ENCODE results near the gene FCHO1.
"Not testable (repeated sequence)": the region's sequence is repeated elsewhere in the genome, so short reads cannot be mapped to it uniquely, and the experiment has no call there.

FCHO1 gene

GRCh38 chr19:17764348-17764747, 13.1 kb downstream of the FCHO1 start:
- DNase-seq = no peak

DNA sequence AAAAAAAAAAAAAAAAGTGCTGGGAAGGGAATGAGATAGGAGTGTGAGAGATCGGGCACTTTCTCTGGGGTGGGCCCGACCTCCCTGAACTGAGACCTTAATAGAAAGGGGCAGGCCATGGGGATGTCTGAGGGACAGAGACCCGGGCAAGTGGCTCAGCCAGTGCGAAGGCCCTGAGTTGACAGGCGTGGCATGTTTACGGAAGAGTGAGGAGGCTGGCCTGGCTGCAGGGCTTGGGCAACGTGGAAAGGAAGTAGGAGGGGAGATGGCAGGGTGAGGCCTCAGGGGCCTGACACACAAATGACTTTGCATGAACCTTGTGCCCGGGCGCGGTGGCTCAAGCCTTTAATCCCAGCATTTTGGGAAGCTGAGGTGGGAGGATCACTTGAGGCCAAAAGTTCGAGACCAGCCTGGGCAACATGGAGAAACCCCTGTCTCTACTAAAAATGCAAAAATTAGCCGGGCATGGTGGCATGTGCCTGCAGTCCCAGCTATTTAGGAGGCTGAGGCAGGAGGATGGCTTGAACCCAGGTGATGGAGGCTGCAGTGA, 13.9 kb downstream of the FCHO1 start:
- DNase-seq = no peak

DNA sequence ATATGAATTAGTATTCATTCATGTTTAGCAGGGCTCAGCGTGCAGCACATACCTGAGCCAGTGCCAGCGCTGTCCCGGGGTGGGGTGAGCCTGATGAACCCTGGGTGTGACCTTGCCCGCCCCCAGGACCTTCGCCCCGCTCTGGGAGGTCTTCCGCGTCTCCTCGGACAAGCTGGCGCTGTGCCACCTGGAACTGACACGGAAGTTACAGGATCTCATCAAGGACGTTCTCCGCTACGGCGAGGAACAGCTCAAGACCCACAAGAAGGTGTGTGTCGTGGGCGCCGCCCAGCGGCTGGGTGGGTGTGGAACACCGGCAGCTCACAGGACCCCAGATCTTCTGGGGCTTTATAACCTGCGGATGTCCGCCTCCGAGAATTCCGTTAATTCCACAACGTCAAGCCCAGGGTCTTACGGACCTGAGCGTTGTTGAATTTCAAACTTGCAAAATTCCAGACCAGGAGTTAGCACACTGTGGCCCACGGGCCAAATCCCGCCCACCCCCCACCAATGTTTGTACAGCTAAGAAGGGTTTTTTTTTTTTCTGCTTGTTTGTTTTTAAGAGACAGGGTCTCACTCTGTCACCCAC, 15.4 kb downstream of the FCHO1 start:
- DNase-seq = no peak

DNA sequence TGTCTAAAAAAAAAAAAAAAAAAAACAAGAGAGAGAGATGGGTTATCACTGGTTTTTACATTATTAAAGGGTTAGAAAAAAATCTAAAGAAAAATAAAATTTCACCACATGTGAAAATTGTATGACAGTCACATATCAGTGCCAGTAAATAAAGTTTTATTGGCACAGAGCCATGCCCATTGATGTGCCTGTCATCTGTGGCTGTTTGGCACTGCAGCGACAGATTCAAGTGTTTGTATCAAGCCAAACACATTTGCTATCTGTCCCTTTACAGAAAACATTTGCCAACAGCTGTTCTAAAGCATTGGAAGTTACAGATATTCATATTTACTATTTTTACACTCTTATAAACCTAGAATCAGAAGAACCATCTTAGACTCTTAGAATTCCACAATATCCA, 16.3 kb downstream of the FCHO1 start:
- no peak for DNase-seq

DNA sequence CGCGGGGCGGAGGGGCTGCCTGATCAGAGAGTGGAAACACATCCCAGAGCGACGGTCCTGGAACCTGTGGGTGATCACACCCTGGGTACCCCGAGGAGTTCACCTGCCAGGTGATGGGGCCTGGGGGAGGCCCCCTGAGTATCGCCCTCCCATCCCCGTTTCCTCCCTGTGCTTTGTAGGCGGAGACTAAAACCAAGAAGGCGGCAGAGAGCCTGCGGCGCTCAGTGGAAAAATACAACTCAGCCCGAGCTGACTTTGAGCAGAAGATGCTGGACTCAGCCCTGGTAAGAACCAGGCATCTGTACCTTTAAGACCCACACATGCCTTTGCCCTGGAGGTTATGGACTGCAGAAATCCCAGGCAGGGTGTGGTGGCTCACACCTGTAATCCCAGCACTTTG, 19.3 kb downstream of the FCHO1 start:
- DNase-seq = no peak

- no peak for DNase-seq
Measured at GRCh38 chr19:17772172-17772571, 20.9 kb downstream of the FCHO1 start.

DNA sequence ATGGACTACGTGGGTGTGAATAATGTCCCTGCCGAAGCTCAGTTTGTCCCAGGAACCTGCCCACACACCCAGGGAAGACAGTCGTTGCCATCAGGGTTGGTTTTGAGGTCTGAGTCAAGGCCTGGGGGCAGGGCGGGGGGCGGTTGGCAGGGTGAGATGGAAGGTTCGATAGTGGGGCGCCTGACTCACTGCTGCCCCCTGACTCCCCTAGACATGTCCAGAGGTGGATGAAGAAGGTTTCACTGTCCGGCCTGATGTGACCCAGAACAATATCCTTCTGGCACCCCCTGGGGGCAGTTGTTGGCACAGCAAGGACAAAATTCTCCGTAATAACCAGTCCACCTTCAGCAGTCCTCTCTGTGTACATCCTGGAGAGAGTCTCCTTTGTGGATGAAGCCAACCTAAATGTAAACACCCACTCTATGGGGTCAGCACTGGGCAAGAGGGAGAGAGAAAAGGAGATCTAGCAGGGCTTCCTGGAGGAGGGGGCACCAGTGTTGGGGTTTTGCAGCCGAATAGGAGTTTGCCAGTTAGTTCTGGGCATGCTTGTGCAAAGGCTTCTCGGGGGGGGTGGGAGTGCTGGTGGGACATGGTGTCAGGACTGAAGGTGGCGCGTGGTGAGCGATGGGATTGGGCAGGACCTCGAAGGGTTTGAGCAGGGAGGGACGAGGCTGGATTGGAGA, 24.1 kb downstream of the FCHO1 start:
- peak; percentile 77 for DNase-seq

DNA sequence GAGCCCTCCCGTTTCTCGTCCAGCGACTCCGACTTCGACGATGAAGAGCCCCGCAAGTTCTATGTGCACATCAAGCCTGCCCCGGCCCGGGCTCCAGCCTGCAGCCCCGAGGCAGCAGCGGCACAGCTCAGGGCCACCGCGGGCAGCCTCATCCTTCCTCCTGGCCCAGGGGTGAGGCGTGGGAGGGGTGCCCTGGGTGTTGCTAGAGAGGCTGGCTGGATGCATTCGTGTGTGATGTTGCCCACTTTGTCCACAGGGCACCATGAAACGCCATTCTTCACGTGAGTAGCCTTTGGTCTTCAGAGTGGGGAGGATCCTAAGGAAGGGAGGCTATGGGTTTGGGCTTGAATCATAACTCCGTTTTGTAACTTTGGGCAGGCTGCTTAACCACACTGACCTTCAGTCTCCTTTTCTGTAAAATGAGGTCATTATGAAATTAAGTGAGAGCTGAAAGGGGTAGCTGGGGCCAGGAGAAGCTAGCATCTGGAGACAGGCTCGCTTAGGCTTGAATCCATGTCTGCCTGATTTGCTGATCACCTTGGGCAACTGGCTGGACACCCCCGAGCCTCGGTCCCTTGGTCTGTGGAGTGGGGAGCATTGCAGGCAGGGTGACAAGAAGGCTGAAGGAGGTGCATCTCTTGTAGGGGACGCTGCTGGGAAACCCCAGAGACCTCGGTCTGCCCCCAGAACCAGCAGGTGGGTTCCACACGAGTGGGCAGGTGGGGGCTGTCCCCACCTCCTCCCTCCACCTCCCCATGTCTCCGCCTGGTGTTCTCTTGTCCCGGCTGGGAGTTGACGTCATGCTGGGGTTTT, 24.9 kb downstream of the FCHO1 start:
- no peak for DNase-seq

GRCh38 chr19:17777840-17778239, 26.6 kb downstream of the FCHO1 start:
- not testable (repeated sequence) for DNase-seq

DNA sequence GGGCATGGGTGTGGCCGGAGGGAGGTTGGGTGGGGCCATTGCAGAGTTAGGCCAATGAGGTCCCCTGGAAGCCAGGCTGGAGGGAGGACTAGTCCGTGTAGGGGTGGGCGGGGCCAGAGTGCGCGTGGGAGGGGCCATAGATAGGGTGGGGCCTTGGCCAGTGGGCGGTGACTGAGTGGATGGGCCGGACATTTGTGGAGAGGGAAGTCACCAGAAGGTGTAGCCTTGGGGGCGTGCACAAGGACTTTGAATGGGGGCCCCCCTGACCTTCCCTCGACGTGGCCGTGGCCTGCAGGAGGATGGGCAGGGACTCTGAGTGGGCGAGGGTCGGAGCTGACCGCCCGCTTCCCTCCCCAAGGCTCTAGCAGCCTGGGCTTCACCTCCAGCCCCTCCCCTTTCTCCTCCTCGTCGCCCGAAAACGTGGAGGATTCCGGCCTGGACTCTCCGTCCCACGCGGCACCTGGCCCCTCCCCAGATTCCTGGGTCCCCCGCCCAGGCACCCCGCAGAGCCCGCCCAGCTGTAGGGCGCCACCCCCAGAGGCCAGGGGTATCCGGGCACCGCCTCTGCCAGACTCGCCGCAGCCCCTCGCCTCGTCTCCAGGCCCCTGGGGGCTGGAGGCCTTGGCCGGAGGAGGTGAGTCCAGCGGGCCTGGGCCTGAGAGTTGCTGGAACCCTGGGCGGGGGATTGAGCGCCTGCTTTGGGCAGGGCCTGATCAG, 27.1 kb downstream of the FCHO1 start:
- DNase-seq = no peak

- DNase-seq = no peak
Measured at GRCh38 chr19:17778968-17779929, 28.0 kb downstream of the FCHO1 start.

GRCh38 chr19:17780781-17781180, 29.5 kb downstream of the FCHO1 start:
- DNase-seq = no peak

GRCh38 chr19:17783721-17784120, 32.4 kb downstream of the FCHO1 start:
- not testable (repeated sequence) for DNase-seq

- peak; percentile 88 for DNase-seq
Measured at GRCh38 chr19:17784201-17785008, 33.1 kb downstream of the FCHO1 start.

- DNase-seq = no peak
Measured at GRCh38 chr19:17787274-17787913, 36.1 kb downstream of the FCHO1 start.

DNA sequence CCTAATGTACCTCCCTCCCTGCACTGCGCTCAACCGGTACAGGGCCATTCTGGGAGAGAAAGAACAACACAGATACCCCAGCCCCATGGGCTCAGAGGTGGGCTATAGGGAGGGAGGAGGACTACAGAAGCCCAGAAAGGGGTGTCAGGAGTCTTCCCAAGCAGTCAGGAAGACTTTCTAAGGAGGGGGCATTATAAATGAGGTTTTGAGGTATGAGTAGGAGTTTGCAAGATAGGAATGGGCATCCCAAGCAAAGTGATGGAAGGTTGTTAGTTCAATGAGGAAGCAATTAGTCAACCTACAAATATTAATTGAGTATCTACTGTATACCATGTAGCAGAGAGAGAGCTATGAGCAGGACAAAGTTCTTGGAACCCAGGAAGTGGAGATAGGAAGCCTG, 37.4 kb downstream of the FCHO1 start:
- no peak for DNase-seq

- DNase-seq = no peak
Measured at GRCh38 chr19:17790059-17790780, 38.9 kb downstream of the FCHO1 start.

DNA sequence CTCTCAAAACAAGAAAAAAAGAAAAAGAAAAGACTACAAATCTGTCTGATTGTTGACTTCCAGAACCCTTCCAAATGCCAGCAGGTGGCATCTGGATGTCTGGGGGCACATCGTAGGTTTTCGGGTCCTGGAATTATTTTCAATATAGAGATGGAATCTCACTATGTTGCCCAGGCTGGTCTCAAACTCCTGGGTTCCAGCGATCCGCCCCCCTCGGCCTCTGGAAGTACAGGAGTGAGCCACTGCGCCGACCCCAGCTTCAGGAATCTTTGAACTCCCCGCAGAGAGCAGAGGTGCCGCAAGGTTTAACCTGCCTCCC, 43.1 kb downstream of the FCHO1 start:
- no peak for DNase-seq

GRCh38 chr19:17794731-17795494, 43.6 kb downstream of the FCHO1 start, which contains the start of gene B3GNT3:
B3GNT3 (plus strand) TSS chr19:17795138; CDS start chr19:17807808, 12,670 bp downstream.
- peak; percentile 74 for DNase-seq

Measured in activated effector memory CD4-positive, alpha-beta T cell treated with anti-CD3 and anti-CD28 coated beads, Interleukin-2, amount 50 U/mL, for 16 hours (primary cell).